MV-4-11 (cell line): ENCODE results near the gene UAP1L1.
"Not testable (repeated sequence)": the region's sequence is repeated elsewhere in the genome, so short reads cannot be mapped to it uniquely, and the experiment has no call there.

Experiments
- DNase-seq: peaks from one replicate; lab custom pipeline; 2025; lab: John Stamatoyannopoulos, UW

Gene UAP1L1

GRCh38 chr9:137114613-137115393 lies 37.5 kb downstream of the UAP1L1 start, which contains the start of gene DPP7:
TSS of gene DPP7 (minus strand) at chr9:137114733. CDS start at chr9:137114713, 20 bp downstream.
- peak; percentile 47 for DNase-seq

GRCh38 chr9:137115394-137116026 lies 38.2 kb downstream of the UAP1L1 start:
- DNase-seq, result no peak

- no peak for DNase-seq
Measured at GRCh38 chr9:137116027-137116507, 38.8 kb downstream of the UAP1L1 start.

GRCh38 chr9:137116728-137117127 lies 39.4 kb downstream of the UAP1L1 start:
- DNase-seq, result no peak

GRCh38 chr9:137117269-137117731 lies 40.0 kb downstream of the UAP1L1 start:
- no peak for DNase-seq

GRCh38 chr9:137118092-137118603 lies 40.8 kb downstream of the UAP1L1 start:
- DNase-seq, result peak; percentile 29

- DNase-seq, result not testable (repeated sequence)
Measured at GRCh38 chr9:137121927-137122795, 44.8 kb downstream of the UAP1L1 start.

- DNase-seq, result not testable (repeated sequence)
Measured at GRCh38 chr9:137122796-137123467, 45.6 kb downstream of the UAP1L1 start.

- no peak for DNase-seq
Measured at GRCh38 chr9:137123468-137123837, 46.1 kb downstream of the UAP1L1 start.

- not testable (repeated sequence) for DNase-seq
Measured at GRCh38 chr9:137123952-137124462, 46.7 kb downstream of the UAP1L1 start.

GRCh38 chr9:137126786-137127185 lies 49.5 kb downstream of the UAP1L1 start:
- peak; percentile 38 for DNase-seq

GRCh38 chr9:137127301-137128157 lies 50.2 kb downstream of the UAP1L1 start:
- peak; percentile 85 for DNase-seq

- DNase-seq, result no peak
Measured at GRCh38 chr9:137128158-137128861, 51.0 kb downstream of the UAP1L1 start.

GRCh38 chr9:137128862-137129455 lies 51.6 kb downstream of the UAP1L1 start:
- DNase-seq, result peak; percentile 34

GRCh38 chr9:137129456-137130175 lies 52.3 kb downstream of the UAP1L1 start:
- peak; percentile 87 for DNase-seq

GRCh38 chr9:137130176-137130755 lies 52.9 kb downstream of the UAP1L1 start:
- no peak for DNase-seq
